Measurements from ENCODE around the gene C6orf52.

DNA sequence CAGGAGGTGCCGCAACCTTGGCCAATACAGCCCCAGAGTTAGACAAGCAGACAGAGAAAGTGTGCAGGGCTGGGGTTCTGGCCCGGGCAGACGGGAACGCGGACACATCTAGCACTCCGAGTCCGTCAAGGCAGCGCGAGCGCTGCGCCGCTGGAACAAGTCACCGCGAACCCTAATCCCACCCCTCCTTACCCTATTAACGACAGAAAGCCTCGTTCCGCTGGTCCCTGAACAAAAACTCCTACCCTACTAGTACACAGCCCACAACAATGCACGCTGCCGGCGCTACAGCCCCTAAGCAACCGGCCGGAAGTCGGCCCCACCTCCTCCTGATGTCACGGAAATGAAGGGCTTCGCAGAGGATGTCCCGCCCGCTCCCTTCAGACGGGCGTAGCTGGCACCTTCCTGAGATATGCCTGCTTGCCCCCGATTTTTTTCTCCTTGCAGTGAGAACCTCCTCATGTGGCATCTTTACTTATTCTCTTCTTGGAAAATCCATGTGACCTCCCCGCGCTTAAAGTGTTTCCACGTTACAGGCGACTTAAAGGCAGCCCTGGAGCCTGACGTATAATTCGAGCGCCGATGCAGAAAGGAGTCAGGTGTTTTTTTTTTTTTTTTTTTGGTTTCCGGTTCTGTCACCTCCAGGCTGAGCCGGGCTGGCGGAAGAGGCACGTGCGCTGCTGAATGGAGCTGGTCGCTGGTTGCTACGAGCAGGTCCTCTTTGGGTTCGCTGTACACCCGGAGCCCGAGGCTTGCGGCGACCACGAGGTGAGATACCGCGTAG lies at the start of gene C6orf52, which contains the start of gene PAK1IP1:
- TF ChIP-seq CTCF (IDR thresholded peaks at IDR 0.05) (peak in 1 of 7 experiments; percentile 24), POLR2A (IDR thresholded peaks at IDR 0.05) (peak in 2 of 4 donors; percentile 84 to 89), POLR2AphosphoS5 (IDR thresholded peaks at IDR 0.05) (peak; percentile 86 to 97 (median 96))

All from stomach (tissue), 4 donors.